HG03354 (cell line): ENCODE measurements around the gene CHAC1.
"Not testable (repeated sequence)": the region's sequence is repeated elsewhere in the genome, so short reads cannot be mapped to it uniquely, and the experiment has no call there.

ENCODE experiments used
- ATAC-seq: cut with Tn5 transposase; IDR thresholded peaks from one replicate; pipeline ENCODE4 v1.9.1; 2021; ENCODE audit warnings: mild to moderate bottlenecking; ENCODE audit not compliant: unreplicated experiment, poor library complexity, severe bottlenecking

The CHAC1 gene

DNA sequence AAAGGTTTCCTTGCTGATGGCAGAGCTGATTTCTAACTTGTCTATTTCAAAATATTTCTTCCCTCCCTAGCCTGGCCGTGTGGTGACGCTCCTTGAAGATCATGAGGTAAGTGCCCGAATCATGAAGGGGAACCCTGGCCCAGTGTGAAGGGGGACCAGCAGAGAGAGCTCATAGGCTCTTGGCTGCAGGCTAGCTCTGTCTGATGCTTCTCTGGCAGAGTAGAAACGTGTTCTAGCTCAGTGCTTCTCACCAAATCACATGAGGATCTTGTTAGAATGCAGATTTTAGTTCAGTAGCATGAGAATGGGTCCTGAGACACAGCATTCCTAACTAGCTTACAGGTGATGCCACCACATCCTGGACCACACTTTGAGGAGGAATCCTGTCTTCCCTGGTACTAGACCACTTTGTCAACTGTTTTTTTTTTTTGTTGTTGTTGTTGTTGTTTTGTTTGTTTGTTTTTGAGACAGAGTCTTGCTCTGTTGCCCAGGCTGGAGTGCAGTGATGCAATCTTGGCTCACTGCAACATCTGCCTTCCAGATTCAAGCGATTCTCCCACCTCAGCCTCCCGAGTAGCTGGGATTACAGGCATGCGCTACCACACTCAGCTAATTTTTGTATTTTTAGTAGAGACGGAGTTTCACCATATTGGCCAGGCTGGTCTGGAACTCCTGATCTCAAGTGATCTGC is 1.0 kb downstream of the CHAC1 start:
- not testable (repeated sequence) for ATAC-seq

DNA sequence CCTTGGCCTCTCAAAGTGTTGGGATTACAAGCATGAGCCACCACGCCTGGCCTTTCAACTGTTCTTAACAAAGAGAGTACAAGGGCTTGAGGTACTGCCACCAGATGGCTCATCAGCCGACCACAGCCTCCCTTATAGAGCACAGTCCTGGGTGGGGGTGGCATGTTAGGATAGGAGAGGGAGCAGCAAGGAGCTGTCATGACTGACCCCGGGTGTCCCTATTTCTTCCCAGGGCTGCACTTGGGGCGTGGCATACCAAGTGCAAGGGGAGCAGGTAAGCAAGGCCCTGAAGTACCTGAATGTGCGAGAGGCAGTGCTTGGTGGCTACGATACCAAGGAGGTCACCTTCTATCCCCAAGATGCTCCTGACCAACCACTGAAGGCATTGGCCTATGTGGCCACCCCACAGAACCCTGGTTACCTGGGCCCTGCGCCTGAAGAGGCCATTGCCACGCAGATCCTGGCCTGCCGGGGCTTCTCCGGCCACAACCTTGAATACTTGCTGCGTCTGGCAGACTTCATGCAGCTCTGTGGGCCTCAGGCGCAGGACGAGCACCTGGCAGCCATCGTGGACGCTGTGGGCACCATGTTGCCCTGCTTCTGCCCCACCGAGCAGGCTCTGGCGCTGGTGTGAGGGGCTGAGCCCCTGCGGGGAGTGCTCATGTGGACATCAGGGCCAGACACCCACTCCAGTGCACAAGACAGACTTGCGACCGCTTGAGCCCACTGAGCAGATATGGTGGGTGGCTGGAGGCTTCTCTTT is 2.1 kb downstream of the CHAC1 start:
- no peak for ATAC-seq

DNA sequence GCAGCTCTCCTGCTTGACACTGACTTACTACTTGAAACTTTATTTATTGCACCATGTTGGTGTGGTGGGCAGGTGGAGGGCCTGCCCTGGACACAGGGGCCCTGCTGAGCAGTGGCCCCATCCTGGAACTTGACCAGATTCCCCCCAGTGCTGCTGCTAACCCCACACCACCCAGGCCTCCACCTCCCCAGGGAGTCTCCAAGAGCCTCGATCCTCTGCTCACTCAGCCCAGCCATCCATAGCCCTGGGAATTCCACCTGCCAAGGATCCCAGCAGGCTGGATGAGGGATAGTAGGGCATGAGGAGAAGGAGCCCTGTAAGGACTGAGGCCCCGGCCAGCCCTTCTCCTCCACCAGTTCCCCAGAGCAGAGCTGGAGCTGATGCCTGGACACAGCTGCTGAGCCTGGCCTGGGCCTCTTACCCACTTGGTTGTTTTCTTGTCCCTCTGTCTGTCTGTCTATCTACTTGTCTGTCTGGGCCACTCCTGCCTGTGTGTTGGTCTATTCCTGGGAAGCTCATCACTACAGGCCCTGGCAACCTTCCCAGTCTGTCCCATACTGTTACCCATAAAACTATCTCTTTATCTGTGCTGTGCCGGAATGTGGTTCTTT is 2.8 kb downstream of the CHAC1 start:
- ATAC-seq, result no peak

GRCh38 chr15:40956541-40956982 is 3.3 kb downstream of the CHAC1 start:
- ATAC-seq, result no peak

GRCh38 chr15:40957041-40957555 is 3.8 kb downstream of the CHAC1 start:
- ATAC-seq, result no peak

- ATAC-seq, result no peak
Measured at GRCh38 chr15:40957581-40958051, 4.3 kb downstream of the CHAC1 start.

GRCh38 chr15:40958146-40958545 is 4.9 kb downstream of the CHAC1 start:
- no peak for ATAC-seq

DNA sequence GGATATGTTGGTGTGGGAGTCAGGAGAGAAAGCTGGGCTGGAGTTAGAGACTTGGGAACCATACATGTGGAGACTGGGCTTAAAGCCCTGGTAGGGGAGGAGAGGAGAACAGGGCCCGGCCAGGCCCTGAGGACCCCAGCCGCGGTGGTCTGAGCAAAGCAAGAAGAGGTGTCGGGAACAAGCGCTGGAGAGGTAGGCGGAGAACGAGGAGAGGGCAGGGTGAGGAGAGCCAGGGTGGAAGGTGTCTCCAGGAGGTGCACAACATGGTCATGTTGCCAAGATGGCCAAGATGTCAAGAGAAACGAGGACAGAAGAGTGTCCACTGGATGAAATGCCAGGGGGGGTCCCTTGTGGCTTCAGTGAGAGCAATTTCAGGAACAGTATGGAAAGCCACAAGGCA is 5.5 kb downstream of the CHAC1 start:
- ATAC-seq, result no peak

GRCh38 chr15:40959331-40960141 is 6.3 kb downstream of the CHAC1 start:
- no peak for ATAC-seq

DNA sequence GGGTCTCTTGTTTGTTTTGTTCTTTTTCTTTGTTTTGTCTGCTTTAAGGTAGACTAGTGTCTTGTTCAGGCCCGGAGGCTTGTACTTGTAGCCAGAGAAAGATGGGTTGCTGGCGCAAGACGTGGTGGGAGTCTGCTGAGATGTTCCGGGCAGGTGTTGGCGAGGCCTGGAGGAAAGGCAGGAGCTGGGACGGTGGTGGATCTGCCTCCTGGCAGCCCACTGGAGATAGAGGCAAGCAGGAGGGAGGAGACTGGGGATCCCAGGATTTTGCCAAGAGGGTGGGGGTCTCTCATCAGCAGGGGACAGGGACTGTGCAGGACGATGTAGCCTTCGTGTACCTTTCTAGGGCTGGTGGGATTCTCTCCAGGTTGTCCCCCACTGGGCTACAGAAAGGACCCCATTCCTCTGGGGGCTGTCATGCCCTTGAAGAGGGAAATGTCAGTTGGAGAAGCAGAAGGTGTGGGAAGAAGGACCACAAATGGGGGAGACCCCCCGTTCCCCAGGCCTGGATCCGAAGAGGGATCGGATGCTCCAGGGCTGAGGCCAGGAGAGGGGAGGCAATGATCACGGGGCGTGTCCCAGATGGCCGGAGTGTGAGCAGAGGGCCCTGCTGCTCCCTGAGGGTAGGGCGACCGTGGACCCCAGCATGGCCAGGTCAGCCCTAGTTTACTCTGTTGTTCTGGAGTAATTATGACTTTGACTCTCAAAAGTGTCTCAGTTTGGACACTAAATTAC is 7.0 kb downstream of the CHAC1 start:
- no peak for ATAC-seq

- no peak for ATAC-seq
Measured at GRCh38 chr15:40960925-40961324, 7.7 kb downstream of the CHAC1 start.

DNA sequence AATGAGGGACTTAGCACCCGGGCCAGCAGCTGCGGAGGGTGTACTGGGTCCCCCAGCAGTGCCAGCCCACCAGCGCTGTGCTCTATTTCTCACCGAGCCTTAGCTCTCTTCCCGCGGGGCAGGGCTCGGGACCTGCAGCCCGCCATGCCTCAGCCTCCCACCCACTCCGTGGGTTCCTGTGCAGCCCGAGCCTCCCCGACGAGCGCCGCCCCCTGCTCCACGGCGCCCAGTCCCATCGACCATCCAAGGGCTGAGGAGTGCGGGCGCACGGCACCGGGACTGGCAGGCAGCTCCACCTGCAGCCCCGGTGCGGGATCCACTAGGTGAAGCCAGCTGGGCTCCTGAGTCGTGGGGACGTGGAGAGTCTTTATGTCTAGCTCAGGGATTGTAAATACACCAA is 8.5 kb downstream of the CHAC1 start:
- not testable (repeated sequence) for ATAC-seq

- ATAC-seq, result not testable (repeated sequence)
Measured at GRCh38 chr15:40962317-40962716, 9.0 kb downstream of the CHAC1 start.

- no peak for ATAC-seq
Measured at GRCh38 chr15:40963201-40963600, 9.9 kb downstream of the CHAC1 start.

DNA sequence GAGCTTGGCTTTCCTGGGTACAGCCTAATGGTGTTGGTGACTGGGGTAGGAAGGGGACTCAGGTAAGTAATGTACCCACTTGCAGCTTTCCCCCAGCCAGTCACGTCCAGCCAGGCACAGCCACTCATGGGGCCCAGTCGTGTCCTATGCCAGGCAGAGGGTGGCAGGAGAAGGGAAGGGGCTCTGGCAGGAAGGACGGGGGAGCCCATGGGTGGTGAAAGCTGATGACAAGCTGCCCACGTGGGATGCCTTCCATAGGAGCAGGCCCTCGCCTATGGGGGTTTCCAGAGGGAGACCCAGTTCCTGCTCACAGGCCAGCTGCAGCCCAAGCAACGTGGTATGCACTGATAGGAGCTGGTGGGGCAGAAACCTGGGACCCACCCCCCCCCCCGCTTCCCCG is 10.7 kb downstream of the CHAC1 start:
- ATAC-seq, result no peak

GRCh38 chr15:40964634-40965033 is 11.4 kb downstream of the CHAC1 start:
- no peak for ATAC-seq

GRCh38 chr15:40968290-40969085 is 15.2 kb downstream of the CHAC1 start:
- ATAC-seq, result no peak

- ATAC-seq, result no peak
Measured at GRCh38 chr15:40969363-40969762, 16.1 kb downstream of the CHAC1 start.
